GM19238 (cell line): ENCODE measurements around the gene RAPGEF4.

ENCODE experiments used
- DNase-seq: peaks from one replicate; pipeline ENCODE4 v3.0.0; 2011; ENCODE audit warnings: low spot score; ENCODE audit not compliant: insufficient read length

RAPGEF4 gene

GRCh38 chr2:172995323-172996244, 259.9 kb downstream of the RAPGEF4 start:
- no peak for DNase-seq

GRCh38 chr2:172996387-172996961, 260.8 kb downstream of the RAPGEF4 start:
- no peak for DNase-seq

- no peak for DNase-seq
Observed at GRCh38 chr2:172997031-172997430, 261.4 kb downstream of the RAPGEF4 start.

- DNase-seq, result no peak
Observed at GRCh38 chr2:172998547-172999272, 263.1 kb downstream of the RAPGEF4 start.

- no peak for DNase-seq
Observed at GRCh38 chr2:172999641-173000386, 264.2 kb downstream of the RAPGEF4 start.

- no peak for DNase-seq
Observed at GRCh38 chr2:173001664-173002604, 266.3 kb downstream of the RAPGEF4 start.

GRCh38 chr2:173002751-173003541, 267.3 kb downstream of the RAPGEF4 start:
- DNase-seq, result no peak

- DNase-seq, result no peak
Observed at GRCh38 chr2:173008786-173009185, 273.1 kb downstream of the RAPGEF4 start.

GRCh38 chr2:173010233-173010632, 274.6 kb downstream of the RAPGEF4 start:
- DNase-seq, result no peak

- DNase-seq, result no peak
Observed at GRCh38 chr2:173016451-173016850, 280.8 kb downstream of the RAPGEF4 start.

GRCh38 chr2:173017646-173018420, 282.2 kb downstream of the RAPGEF4 start:
- no peak for DNase-seq

GRCh38 chr2:173019755-173020154, 284.1 kb downstream of the RAPGEF4 start:
- DNase-seq, result no peak

GRCh38 chr2:173021939-173022371, 286.3 kb downstream of the RAPGEF4 start:
- no peak for DNase-seq

GRCh38 chr2:173023718-173024117, 288.1 kb downstream of the RAPGEF4 start:
- DNase-seq, result no peak

GRCh38 chr2:173026479-173026878, 290.8 kb downstream of the RAPGEF4 start:
- no peak for DNase-seq

GRCh38 chr2:173027181-173028128, 291.8 kb downstream of the RAPGEF4 start:
- peak; percentile 31 for DNase-seq

- DNase-seq, result no peak
Observed at GRCh38 chr2:173028141-173028540, 292.5 kb downstream of the RAPGEF4 start.
